Measurements from ENCODE around the gene DBN1. TPM values are rescaled to one million over a fixed set of nuclear protein-coding genes. Genes with fewer than 3 reads are reported as not detected.

DBN1 gene
- total and polyA plus RNA-seq, 2 donors (not counting 3 experiments of a cell fraction or from before 2014, with no cell fraction given), result 198 to 336 TPM

- no peak for DNase-seq (ENCODE audit: low read depth, low spot score)
- Histone ChIP-seq H3K9ac (replicated peaks; ENCODE audit: extremely low read depth, insufficient read depth, low read length) (no peak overlapping the region), H2AFZ (ENCODE audit: low read depth, low read length) (no peak overlapping the region), H3K4me1 (ENCODE audit: control insufficient read depth, extremely low read depth, insufficient read depth, low read length) (no peaks in the 10 kb centered on the region), H3K9me1 (replicated peaks; ENCODE audit: control insufficient read depth, extremely low read depth, insufficient read depth, low read length) (no peaks in the 10 kb centered on the region), H3K4me2 (ENCODE audit: insufficient read depth, low read length) (no peak overlapping the region), H3K36me3 (ENCODE audit: control insufficient read depth in 2 of 2, extremely low read depth in 1 of 2, insufficient read depth in 2 of 2, low read length in 2 of 2) (peaks cover 7 to 17% of the 10 kb centered on the region in 2 experiments), H3K27me3 (ENCODE audit: control insufficient read depth in 2 of 2, insufficient read depth in 2 of 2, low read length in 2 of 2) (no peaks in the 10 kb centered on the region), H3K9me3 (replicated peaks; ENCODE audit: control insufficient read depth, insufficient read depth, low read length) (no peaks in the 10 kb centered on the region), H4K20me1 (replicated peaks; ENCODE audit: control insufficient read depth, extremely low read depth, insufficient read depth, low read length) (no peaks in the 10 kb centered on the region), H3K79me2 (ENCODE audit: control insufficient read depth, insufficient read depth, low read length) (no peaks in the 10 kb centered on the region), H3K4me3 (replicated peaks in 1 of 3; ENCODE audit: insufficient read depth in 1 of 3, low read depth in 1 of 3, low read length in 3 of 3) (no peak overlapping the region), H3K27ac (ENCODE audit: insufficient read depth, low read depth, low read length) (no peak overlapping the region)
- intact Hi-C loops (cut with micrococcal nuclease) (no loop called here), dilution Hi-C loops (cut with MboI; ENCODE audit: extremely low pct_ligation_motif_present, low sequenced_read_pairs) (no loop called here)
- BruUV-seq (replicated peaks), result no TSS peak
- TF ChIP-seq EZH2 (IDR thresholded peaks at IDR 0.05; ENCODE audit: borderline replicate concordance, low read depth, low read length, severe bottlenecking) (no peak), JUN (IDR thresholded peaks at IDR 0.05; ENCODE audit: borderline replicate concordance, insufficient read depth, insufficient read length, low read depth) (no peak), FOS (IDR thresholded peaks at IDR 0.05; ENCODE audit: borderline replicate concordance, insufficient read depth, low read length) (no peak), GATA2 (IDR thresholded peaks at IDR 0.05; ENCODE audit: insufficient read depth, insufficient read length, low read depth, low read length) (no peak), MYC (IDR thresholded peaks at IDR 0.05; ENCODE audit: low read depth, low read length) (no peak), MAX (IDR thresholded peaks at IDR 0.05; ENCODE audit: insufficient read depth, insufficient read length) (no peak), POLR2AphosphoS5 (IDR thresholded peaks at IDR 0.05; ENCODE audit: insufficient read depth, low read depth, low read length) (no peak), CTCF (IDR thresholded peaks at IDR 0.05; ENCODE audit: extremely low read depth in 1 of 2, insufficient read depth in 1 of 2, low read depth in 1 of 2, low read length in 2 of 2) (no peak), POLR2A (IDR thresholded peaks at IDR 0.05; ENCODE audit: low read depth, low read length) (no peak)
- ChIA-PET POLR2A (interaction anchor here (0.6 to 1.1 kb wide), 2 partner anchors 12 to 52 kb away, joined by 4 to 7 read pairs; partner anchors contain the start of gene GRK6), CTCF (interaction anchor here (1.2 to 2.5 kb wide), 3 partner anchors 11 to 48 kb away, joined by 3 to 10 read pairs (median 9); partner anchors contain the start of gene GRK6)
- FAIRE-seq, result no peak
Observed at GRCh38 chr5:177438468-177438867, 35.0 kb downstream of the DBN1 start.
